SK-N-SH treated with all-trans-retinoic acid at 6 μM for 48 hours (cell line): ENCODE measurements around the gene FRMD4A.

Source experiments
- ATAC-seq: fragments of 200-7000 bp; cut with Tn5 transposase; 3 replicates; pipeline ENCODE4 v1.9.1; 2020; ENCODE audit warnings: mild to moderate bottlenecking, moderate library complexity
- ARNTL ChIP-seq: fragments of 450-650 bp; formaldehyde crosslinking; IDR thresholded peaks from 2 replicates; pipeline ENCODE4 v1.5.0; 2020; ENCODE audit warnings: low read depth, mild to moderate bottlenecking, moderate library complexity, borderline replicate concordance
- BACH2 ChIP-seq: fragments of 250-450 bp; sonication (Bioruptor Pico); IDR thresholded peaks from 2 replicates; pipeline ENCODE4 v1.9.0; 2021; ENCODE audit warnings: mild to moderate bottlenecking, borderline replicate concordance
- CREB5 ChIP-seq: fragments of 250-450 bp; sonication (Bioruptor Pico); IDR thresholded peaks from 2 replicates; pipeline ENCODE4 v1.5.1; 2020; ENCODE audit warnings: low read depth, mild to moderate bottlenecking, moderate library complexity
- CSDC2 ChIP-seq: fragments of 250-450 bp; sonication (Bioruptor Pico); IDR thresholded peaks from 2 replicates; pipeline ENCODE4 v1.5.0; 2020; ENCODE audit warnings: mild to moderate bottlenecking, moderate library complexity
- CSRNP3 ChIP-seq: fragments of 250-450 bp; sonication (Bioruptor Pico); IDR thresholded peaks from 2 replicates; pipeline ENCODE4 v1.5.1; 2021; ENCODE audit warnings: mild to moderate bottlenecking, moderate library complexity
- ESRRG ChIP-seq: fragments of 250-450 bp; sonication (Bioruptor Pico); IDR thresholded peaks from 2 replicates; pipeline ENCODE4 v1.6.1; 2021; ENCODE audit warnings: mild to moderate bottlenecking
- GLIS3 ChIP-seq: fragments of 250-450 bp; sonication (Bioruptor Pico); IDR thresholded peaks from 2 replicates; pipeline ENCODE4 v1.5.0; 2020; ENCODE audit warnings: mild to moderate bottlenecking, moderate library complexity
- ISL1 ChIP-seq: fragments of 250-450 bp; sonication (Bioruptor Pico); IDR thresholded peaks from 2 replicates; pipeline ENCODE4 v2.1.2; 2022; ENCODE audit warnings: mild to moderate bottlenecking, moderate library complexity
- OSR1 ChIP-seq: fragments of 250-450 bp; sonication (Bioruptor Pico); IDR thresholded peaks from 2 replicates; pipeline ENCODE4 v1.8.0; 2022; ENCODE audit warnings: moderate library complexity, mild to moderate bottlenecking, inconsistent platforms
- PATZ1 ChIP-seq: fragments of 250-450 bp; sonication (Bioruptor Pico); IDR thresholded peaks from 2 replicates; pipeline ENCODE4 v1.8.0; 2020; ENCODE audit warnings: mild to moderate bottlenecking, moderate library complexity, borderline replicate concordance
- PPARA ChIP-seq: fragments of 250-450 bp; sonication (Bioruptor Pico); IDR thresholded peaks from 2 replicates; pipeline ENCODE4 v1.5.0; 2020; ENCODE audit warnings: mild to moderate bottlenecking, borderline replicate concordance
- RARB ChIP-seq: fragments of 250-450 bp; sonication (Bioruptor Pico); IDR thresholded peaks from 2 replicates; pipeline ENCODE4 v1.8.0; 2021; ENCODE audit warnings: mild to moderate bottlenecking, moderate library complexity
- SNAI2 ChIP-seq: fragments of 250-450 bp; sonication (Bioruptor Pico); IDR thresholded peaks from 2 replicates; pipeline ENCODE4 v1.5.0; 2020; ENCODE audit warnings: mild to moderate bottlenecking, moderate library complexity
- TCF4 ChIP-seq: fragments of 250-450 bp; sonication (Bioruptor Pico); IDR thresholded peaks from 2 replicates; pipeline ENCODE4 v1.8.0; 2021; ENCODE audit warnings: mild to moderate bottlenecking, moderate library complexity, borderline replicate concordance
- TOX ChIP-seq: fragments of 250-450 bp; sonication (Bioruptor Pico); IDR thresholded peaks from 2 replicates; pipeline ENCODE4 v1.8.0; 2021; ENCODE audit warnings: mild to moderate bottlenecking, moderate library complexity, borderline replicate concordance
- TSHZ2 ChIP-seq: fragments of 250-450 bp; sonication (Bioruptor Pico); IDR thresholded peaks from 2 replicates; pipeline ENCODE4 v1.5.0; 2020; ENCODE audit warnings: mild to moderate bottlenecking, moderate library complexity
- ZC3H10 ChIP-seq: fragments of 250-450 bp; sonication (Bioruptor Pico); IDR thresholded peaks from 2 replicates; pipeline ENCODE4 v1.5.1; 2021; ENCODE audit warnings: mild to moderate bottlenecking, moderate library complexity
- ZNF565 ChIP-seq: fragments of 450-650 bp; formaldehyde crosslinking; conservative IDR thresholded peaks from 2 replicates; pipeline ENCODE4 v1.5.0; 2020; ENCODE audit warnings: low read depth, mild to moderate bottlenecking, moderate library complexity
- ZNF70 ChIP-seq: fragments of 450-650 bp; formaldehyde crosslinking; IDR thresholded peaks from 2 replicates; pipeline ENCODE4 v1.5.0; 2020; ENCODE audit warnings: mild to moderate bottlenecking, moderate library complexity
- ZNF8 ChIP-seq: fragments of 450-650 bp; formaldehyde crosslinking; IDR thresholded peaks from 2 replicates; pipeline ENCODE4 v1.5.0; 2020; ENCODE audit warnings: mild to moderate bottlenecking, moderate library complexity

The FRMD4A gene

GRCh38 chr10:13994932-13995331 is 335.8 kb downstream of the FRMD4A start:
- ATAC-seq: no peak
- TF ChIP-seq ZC3H10 (CRISPR knock-in tag) (no peak), ESRRG (CRISPR knock-in tag) (no peak), ZNF70 (CRISPR knock-in tag) (no peak), TSHZ2 (CRISPR knock-in tag) (no peak), CSRNP3 (CRISPR knock-in tag) (no peak), BACH2 (CRISPR knock-in tag) (no peak), PATZ1 (no peak), SNAI2 (CRISPR knock-in tag) (no peak), RARB (no peak), OSR1 (no peak)

- no peak for ATAC-seq
- no peak for TF ChIP-seq CSDC2 (CRISPR knock-in tag)
- no peak for TF ChIP-seq TSHZ2 (CRISPR knock-in tag)
- TF ChIP-seq ZNF565: no peak
- no peak for TF ChIP-seq CREB5 (CRISPR knock-in tag)
- TF ChIP-seq TCF4 (CRISPR knock-in tag): no peak
- TF ChIP-seq SNAI2 (CRISPR knock-in tag): no peak
- no peak for TF ChIP-seq ZNF8
These were observed 337.0 kb downstream of the FRMD4A start for GRCh38 chr10:13993673-13994089.

- ATAC-seq: no peak
- TF ChIP-seq RARB (no peak), TSHZ2 (CRISPR knock-in tag) (no peak), ZNF8 (no peak), ARNTL (CRISPR knock-in tag) (no peak), ZNF565 (no peak), ISL1 (CRISPR knock-in tag) (no peak), ESRRG (CRISPR knock-in tag) (no peak), TCF4 (CRISPR knock-in tag) (no peak), OSR1 (no peak), BACH2 (CRISPR knock-in tag) (no peak), CSRNP3 (CRISPR knock-in tag) (no peak), CREB5 (CRISPR knock-in tag) (no peak), PPARA (CRISPR knock-in tag) (no peak), ZC3H10 (CRISPR knock-in tag) (no peak), GLIS3 (CRISPR knock-in tag) (no peak), TOX (CRISPR knock-in tag) (no peak)
These were observed 337.6 kb downstream of the FRMD4A start for GRCh38 chr10:13993169-13993568.
